ENCODE data around the gene NACA2. TPM values are rescaled to one million over a fixed set of nuclear protein-coding genes. Genes with fewer than 3 reads are reported as not detected.
"Not testable (repeated sequence)": the region's sequence is repeated elsewhere in the genome, so short reads cannot be mapped to it uniquely, and the experiment has no call there.

Gene NACA2
- total and polyA plus RNA-seq, 4 experiments from 2014 or later: not detected

DNA sequence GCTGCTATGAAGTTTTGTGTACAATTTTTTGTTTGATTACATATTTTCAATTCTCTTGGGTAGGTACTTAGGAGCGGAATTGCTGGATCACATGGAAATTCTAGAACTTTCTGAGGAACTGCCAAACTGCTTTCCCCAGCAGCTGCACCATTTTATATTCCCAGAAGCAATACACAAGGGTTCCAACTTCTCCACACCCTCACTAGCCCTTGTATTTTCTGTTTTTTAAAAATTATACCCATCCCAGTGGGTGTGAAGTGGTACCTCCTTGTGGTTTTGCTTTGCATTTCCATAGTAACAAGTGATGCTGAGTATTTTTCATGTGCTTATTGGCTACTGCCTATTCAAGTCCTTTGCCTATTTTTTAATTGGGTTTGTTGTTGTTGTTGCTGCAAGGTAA lies 20.9 kb downstream of the NACA2 start:
- peaks cover 0 to 11% (median 6%) of the 10 kb centered on the region in 8 donors for H3K9me3 Mint-ChIP-seq
- no peaks in the 10 kb centered on the region for H3K36me3 ChIP-seq (ENCODE audit: insufficient read depth, low read length)
- H3K4me3 ChIP-seq (ENCODE audit: low read length in 2 of 2): no peak overlapping the region
- DNase-seq: no peak
- H3K27me3 ChIP-seq (ENCODE audit: insufficient read depth, low read length): no peaks in the 10 kb centered on the region
- POLR2A ChIA-PET (ENCODE audit: partially characterized antibody): no interaction called here
- no peaks in the 10 kb centered on the region for H3K4me1 ChIP-seq (ENCODE audit: insufficient read depth, low read length)
- H3K9me3 ChIP-seq (ENCODE audit: control insufficient read depth in 1 of 2, low read length in 2 of 2): no peaks in the 10 kb centered on the region
- CTCF ChIA-PET (ENCODE audit: partially characterized antibody): no interaction called here
- peaks cover 0 to 3% of the 10 kb centered on the region in 2 donors for H3K27me3 Mint-ChIP-seq
- no peak overlapping the region for H3K4me3 Mint-ChIP-seq
- H3K27ac ChIP-seq (ENCODE audit: low read depth, low read length): no peak overlapping the region
- intact Hi-C loops (cut with micrococcal nuclease): no loop called here
- H3K4me1 Mint-ChIP-seq: no peaks in the 10 kb centered on the region
- no peaks in the 10 kb centered on the region for H3K36me3 Mint-ChIP-seq
- H3K27ac Mint-ChIP-seq: no peak overlapping the region

DNA sequence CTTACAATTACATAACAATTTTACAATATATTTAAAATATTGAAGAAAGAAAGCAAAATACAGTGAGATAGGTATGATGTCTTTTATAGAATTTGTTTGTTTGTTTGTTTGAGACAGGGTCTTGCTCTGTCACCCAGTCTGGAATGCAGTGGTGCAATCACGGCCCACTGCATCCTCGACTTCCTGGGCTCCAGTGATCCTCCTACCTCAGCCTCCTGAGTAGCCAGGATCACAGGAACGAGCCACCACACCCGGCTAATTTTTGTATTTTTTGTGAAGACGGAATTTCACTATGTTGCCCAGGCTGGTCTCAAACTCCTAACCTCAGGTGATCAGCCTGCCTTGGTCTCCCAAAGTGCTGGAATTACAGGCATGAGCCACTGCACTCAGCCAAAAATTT lies 21.5 kb downstream of the NACA2 start:
- H3K27ac ChIP-seq (ENCODE audit: low read depth, low read length); intact Hi-C loops (cut with micrococcal nuclease); DNase-seq; H3K4me3 ChIP-seq (ENCODE audit: low read length in 2 of 2); H3K4me1 Mint-ChIP-seq; H3K36me3 Mint-ChIP-seq; H3K4me3 Mint-ChIP-seq; H3K27me3 Mint-ChIP-seq; H3K27me3 ChIP-seq (ENCODE audit: insufficient read depth, low read length); H3K27ac Mint-ChIP-seq; POLR2A ChIA-PET (ENCODE audit: partially characterized antibody); H3K36me3 ChIP-seq (ENCODE audit: insufficient read depth, low read length); CTCF ChIA-PET (ENCODE audit: partially characterized antibody); H3K9me3 ChIP-seq (ENCODE audit: control insufficient read depth in 1 of 2, low read length in 2 of 2); H3K4me1 ChIP-seq (ENCODE audit: insufficient read depth, low read length): not testable (repeated sequence)
- H3K9me3 Mint-ChIP-seq: peaks cover 0 to 11% (median 6%) of the 10 kb centered on the region in 8 donors

DNA sequence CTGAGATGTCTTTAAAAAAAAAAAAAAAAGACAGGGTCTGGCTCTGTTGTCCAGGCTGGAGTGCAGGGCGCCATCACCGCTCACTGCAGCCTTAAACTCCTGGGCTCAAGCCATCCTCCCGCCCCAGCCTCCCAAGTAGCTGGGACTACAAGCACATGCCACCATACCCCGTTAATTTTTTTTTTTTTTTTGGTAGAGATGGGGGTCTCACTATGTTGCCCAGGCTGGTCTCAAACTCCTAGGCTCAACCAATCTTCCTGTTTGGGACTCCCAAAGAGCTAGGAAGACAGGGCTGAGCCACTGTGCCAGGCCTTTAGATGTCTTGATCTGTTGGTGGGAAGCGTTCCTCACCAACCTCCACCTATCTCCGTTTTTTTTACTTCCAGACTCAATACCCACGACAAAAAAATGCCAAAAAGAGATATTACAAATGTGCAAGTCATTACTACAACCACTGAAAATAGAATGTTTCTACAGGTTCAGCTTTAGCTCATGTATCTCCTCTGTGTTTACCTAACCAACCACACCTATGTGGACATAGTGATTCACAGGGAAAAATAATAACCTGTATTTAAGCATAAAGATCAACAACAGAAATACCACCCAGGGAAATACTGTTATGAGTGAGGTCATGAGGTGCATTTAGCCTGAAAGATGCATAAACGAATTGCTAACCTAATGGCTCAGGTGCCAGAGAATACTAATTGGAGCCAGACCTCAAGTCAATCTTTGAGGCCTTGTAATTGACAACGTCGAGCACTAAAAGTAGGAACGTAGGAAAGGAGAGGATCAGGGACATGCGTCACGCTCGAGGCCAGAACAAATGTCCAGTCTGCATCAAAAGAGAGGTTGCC lies 22.6 kb downstream of the NACA2 start:
- Histone ChIP-seq H3K27ac (ENCODE audit: low read depth, low read length) (no peak overlapping the region), H3K27me3 (ENCODE audit: insufficient read depth, low read length) (peaks cover 3% of the 10 kb centered on the region), H3K4me1 (ENCODE audit: insufficient read depth, low read length) (no peaks in the 10 kb centered on the region), H3K4me3 (ENCODE audit: low read length in 2 of 2) (no peak overlapping the region), H3K36me3 (ENCODE audit: insufficient read depth, low read length) (no peaks in the 10 kb centered on the region), H3K9me3 (ENCODE audit: control insufficient read depth in 1 of 2, low read length in 2 of 2) (no peaks in the 10 kb centered on the region)
- H3K36me3 Mint-ChIP-seq: no peaks in the 10 kb centered on the region
- DNase-seq: no peak
- H3K27me3 Mint-ChIP-seq: peaks cover 1 to 7% of the 10 kb centered on the region in 2 donors
- ChIA-PET POLR2A (ENCODE audit: partially characterized antibody) (no interaction called here), CTCF (ENCODE audit: partially characterized antibody) (interaction anchor here (0.7 kb wide), 1 partner anchor 222 kb away, joined by 3 read pairs; no protein-coding TSS in a partner anchor)
- peaks cover 0 to 11% (median 6%) of the 10 kb centered on the region in 8 donors for H3K9me3 Mint-ChIP-seq
- H3K4me1 Mint-ChIP-seq: no peaks in the 10 kb centered on the region
- intact Hi-C loops (cut with micrococcal nuclease): no loop called here
- H3K27ac Mint-ChIP-seq: no peak overlapping the region
- no peak overlapping the region for H3K4me3 Mint-ChIP-seq

DNA sequence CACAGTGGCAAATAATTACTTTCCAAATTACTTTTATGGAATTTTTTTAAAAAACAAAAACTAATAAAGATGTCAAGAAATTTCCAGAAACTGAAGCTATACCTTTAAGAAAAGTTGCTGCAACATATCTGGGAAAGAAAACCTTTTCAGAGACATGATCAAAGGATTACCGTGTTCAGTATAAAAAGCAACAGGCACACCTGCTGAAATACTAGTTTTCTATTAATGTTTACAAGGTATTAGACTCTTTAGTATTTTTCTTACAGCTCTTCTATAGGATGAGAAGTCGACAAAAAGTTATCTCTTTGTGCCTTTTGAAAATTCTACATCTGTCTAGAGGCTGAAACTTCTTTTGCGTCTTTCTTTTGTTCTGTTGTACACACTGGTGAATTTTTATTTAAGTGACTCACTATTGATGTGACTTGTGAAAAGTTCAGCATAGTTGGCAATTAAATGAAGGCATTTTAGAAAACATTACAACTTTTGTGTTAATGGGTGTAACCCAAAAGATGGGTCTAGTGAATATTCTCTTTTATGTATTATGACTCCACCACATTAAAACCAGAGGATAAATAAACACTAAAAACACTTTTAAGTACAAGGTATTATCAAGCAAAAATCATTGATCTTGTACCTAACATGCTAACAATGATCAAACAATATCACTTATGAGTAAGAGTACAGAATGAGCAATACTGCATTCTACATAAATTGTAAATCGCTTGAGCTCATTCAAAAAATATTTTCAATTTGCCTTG lies 23.8 kb downstream of the NACA2 start:
- Mint-ChIP-seq H3K27me3 (peaks cover 5 to 10% of the 10 kb centered on the region in 2 donors), H3K9me3 (peaks cover 0 to 11% (median 6%) of the 10 kb centered on the region in 8 donors), H3K4me1 (no peaks in the 10 kb centered on the region), H3K4me3 (no peak overlapping the region), H3K36me3 (no peaks in the 10 kb centered on the region), H3K27ac (no peak overlapping the region)
- Histone ChIP-seq H3K36me3 (ENCODE audit: insufficient read depth, low read length) (no peaks in the 10 kb centered on the region), H3K4me3 (ENCODE audit: low read length in 2 of 2) (no peak overlapping the region), H3K4me1 (ENCODE audit: insufficient read depth, low read length) (no peaks in the 10 kb centered on the region), H3K27ac (ENCODE audit: low read depth, low read length) (no peak overlapping the region), H3K27me3 (ENCODE audit: insufficient read depth, low read length) (peaks cover 4% of the 10 kb centered on the region), H3K9me3 (ENCODE audit: control insufficient read depth in 1 of 2, low read length in 2 of 2) (no peaks in the 10 kb centered on the region)
- ChIA-PET CTCF (ENCODE audit: partially characterized antibody) (no interaction called here), POLR2A (ENCODE audit: partially characterized antibody) (no interaction called here)
- DNase-seq: no peak
- intact Hi-C loops (cut with micrococcal nuclease): no loop called here

DNA sequence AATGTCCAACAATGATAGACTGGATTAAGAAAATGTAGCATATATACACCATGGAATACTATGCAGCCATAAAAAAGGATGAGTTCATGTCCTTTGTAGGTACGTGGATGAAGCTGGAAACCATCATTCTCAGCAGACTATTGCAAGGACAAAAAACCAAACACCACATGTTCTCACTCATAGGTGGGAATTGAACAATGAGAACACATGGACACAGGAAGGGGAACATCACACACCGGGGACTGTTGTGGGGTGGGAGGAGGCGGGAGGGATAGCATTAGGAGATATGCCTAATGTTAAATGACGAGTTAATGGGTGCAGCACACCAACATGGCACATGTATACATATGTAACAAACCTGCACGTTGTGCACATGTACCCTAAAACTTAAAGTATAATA lies 24.6 kb downstream of the NACA2 start:
- H3K27ac ChIP-seq (ENCODE audit: low read depth, low read length); CTCF ChIA-PET (ENCODE audit: partially characterized antibody); H3K27ac Mint-ChIP-seq; DNase-seq; H3K27me3 Mint-ChIP-seq; H3K9me3 ChIP-seq (ENCODE audit: control insufficient read depth in 1 of 2, low read length in 2 of 2); H3K4me1 Mint-ChIP-seq; H3K4me3 ChIP-seq (ENCODE audit: low read length in 2 of 2); POLR2A ChIA-PET (ENCODE audit: partially characterized antibody); H3K36me3 ChIP-seq (ENCODE audit: insufficient read depth, low read length); H3K36me3 Mint-ChIP-seq; H3K9me3 Mint-ChIP-seq; H3K4me3 Mint-ChIP-seq; intact Hi-C loops (cut with micrococcal nuclease); H3K4me1 ChIP-seq (ENCODE audit: insufficient read depth, low read length); H3K27me3 ChIP-seq (ENCODE audit: insufficient read depth, low read length): not testable (repeated sequence)

DNA sequence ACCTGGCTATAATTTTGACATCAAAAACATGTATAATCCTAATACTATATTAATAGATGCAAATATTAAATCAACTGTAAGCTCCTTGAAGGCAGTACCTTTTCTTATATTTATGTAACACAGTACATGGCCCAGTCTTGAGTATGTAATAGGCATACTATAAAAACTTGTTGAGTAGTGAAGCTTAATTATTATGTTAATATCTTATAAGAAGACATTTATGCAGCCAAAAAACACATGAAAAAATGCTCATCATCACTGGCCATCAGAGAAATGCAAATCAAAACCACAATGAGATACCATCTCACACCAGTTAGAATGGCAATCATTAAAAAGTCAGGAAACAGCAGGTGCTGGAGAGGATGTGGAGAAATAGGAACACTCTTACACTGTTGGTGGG lies 25.2 kb downstream of the NACA2 start:
- POLR2A ChIA-PET (ENCODE audit: partially characterized antibody): not testable (repeated sequence)

DNA sequence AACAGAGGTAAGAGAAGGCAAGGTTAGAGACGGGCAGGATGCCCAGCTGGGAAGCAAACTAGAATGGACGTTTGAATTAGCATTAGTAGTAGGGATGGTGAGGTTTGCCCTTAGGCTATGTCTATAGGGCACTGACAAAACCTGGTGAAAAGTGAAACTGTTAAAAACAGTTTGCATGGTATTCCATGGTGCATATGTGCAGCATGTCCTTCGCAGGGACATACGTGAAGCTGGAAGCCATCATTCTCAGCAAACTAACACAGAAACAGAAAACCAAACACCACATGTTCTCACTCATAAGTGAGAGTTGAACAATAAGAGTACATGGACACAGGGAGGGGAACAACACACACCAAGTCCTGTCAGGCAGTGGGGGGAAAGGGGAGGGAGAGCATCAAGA lies 25.8 kb downstream of the NACA2 start:
- no peaks in the 10 kb centered on the region for H3K36me3 Mint-ChIP-seq
- POLR2A ChIA-PET (ENCODE audit: partially characterized antibody): no interaction called here
- CTCF ChIA-PET (ENCODE audit: partially characterized antibody): no interaction called here

More for the DNA sequence above, 25.2 kb downstream of the NACA2 start:
- H3K27ac Mint-ChIP-seq; H3K4me1 Mint-ChIP-seq; CTCF ChIA-PET (ENCODE audit: partially characterized antibody); H3K4me3 ChIP-seq (ENCODE audit: low read length in 2 of 2); H3K36me3 Mint-ChIP-seq; H3K36me3 ChIP-seq (ENCODE audit: insufficient read depth, low read length); H3K9me3 Mint-ChIP-seq; H3K9me3 ChIP-seq (ENCODE audit: control insufficient read depth in 1 of 2, low read length in 2 of 2); H3K27me3 ChIP-seq (ENCODE audit: insufficient read depth, low read length); H3K27me3 Mint-ChIP-seq; H3K4me1 ChIP-seq (ENCODE audit: insufficient read depth, low read length); DNase-seq; H3K27ac ChIP-seq (ENCODE audit: low read depth, low read length); H3K4me3 Mint-ChIP-seq; intact Hi-C loops (cut with micrococcal nuclease): not testable (repeated sequence)

More for the DNA sequence above, 25.8 kb downstream of the NACA2 start:
- intact Hi-C loops (cut with micrococcal nuclease): no loop called here
- H3K4me3 ChIP-seq (ENCODE audit: low read length in 2 of 2): no peak overlapping the region
- no peaks in the 10 kb centered on the region for H3K36me3 ChIP-seq (ENCODE audit: insufficient read depth, low read length)
- H3K27me3 Mint-ChIP-seq: peaks cover 7 to 11% of the 10 kb centered on the region in 2 donors
- peaks cover 0 to 6% (median 3%) of the 10 kb centered on the region in 8 donors for H3K9me3 Mint-ChIP-seq
- H3K4me1 ChIP-seq (ENCODE audit: insufficient read depth, low read length): no peaks in the 10 kb centered on the region
- H3K27me3 ChIP-seq (ENCODE audit: insufficient read depth, low read length): peaks cover 4% of the 10 kb centered on the region
- DNase-seq: no peak
- no peak overlapping the region for H3K27ac Mint-ChIP-seq
- H3K4me3 Mint-ChIP-seq: no peak overlapping the region
- H3K4me1 Mint-ChIP-seq: no peaks in the 10 kb centered on the region
- no peak overlapping the region for H3K27ac ChIP-seq (ENCODE audit: low read depth, low read length)
- H3K9me3 ChIP-seq (ENCODE audit: control insufficient read depth in 1 of 2, low read length in 2 of 2): no peaks in the 10 kb centered on the region

All from CD4-positive, alpha-beta memory T cell (primary cell).